ENCODE results near the gene DSTYK. TPM values are rescaled to one million over a fixed set of nuclear protein-coding genes. Genes with fewer than 3 reads are reported as not detected.

Gene DSTYK
- total RNA-seq (10 to 100 TPM in 6 of 7 donors, 1 to 10 TPM in 1; 8.8 to 20.0 (median 18.0) TPM), polyA plus RNA-seq (10 to 100 TPM; 10.7 to 18.8 TPM)
- long read RNA-seq, donor 1, full-length matches to known transcripts, result 10 of 69 reads
- long read RNA-seq, donor 1, partial matches to known transcripts, result 20 of 69 reads
- long read RNA-seq, donor 1, other reads (novel, unspliced or antisense), result 39 of 69 reads
- long read RNA-seq, donor 2, full-length matches to known transcripts, result 2 of 2 reads
- long read RNA-seq, donor 2, partial matches to known transcripts, result 0 of 2 reads
- long read RNA-seq, donor 2, other reads (novel, unspliced or antisense), result 0 of 2 reads
- long read RNA-seq, donor 3, full-length matches to known transcripts, result 18 of 35 reads
- long read RNA-seq, donor 3, partial matches to known transcripts, result 3 of 35 reads
- long read RNA-seq, donor 3, other reads (novel, unspliced or antisense), result 14 of 35 reads

- WGBS, 3 donors, result 0% methylated on average over 63 to 67 of the region's 67 CpGs
- intact Hi-C loops (cut with DNase I), result no loop called here
Observed at GRCh38 chr1:205211169-205211838, at the start of gene DSTYK. Gene DSTYK, minus strand, starts transcription at chr1:205211702. Its CDS starts 167 bp downstream, at chr1:205211535.

GRCh38 chr1:205259998-205260397 is 48.5 kb upstream of the DSTYK start:
- WGBS, 3 donors, result 89 to 91% (median 90%) methylated on average over 1 of the region's 1 CpG

More at GRCh38 chr1:205211169-205211838, at the start of gene DSTYK:
- H3K27ac ChIP-seq, result peak within 1 kb of the TSS; percentile 79 to 90
- H3K36me3 ChIP-seq, result no peaks in the 10 kb centered on the region
- H3K4me1 ChIP-seq (ENCODE audit: insufficient read depth), result peaks cover 3% of the 10 kb centered on the region
- no peaks in the 10 kb centered on the region for H3K9me3 ChIP-seq
- no peak for TF ChIP-seq EP300 (IDR thresholded peaks at IDR 0.05)
- peak; percentile 80 for TF ChIP-seq POLR2A (IDR thresholded peaks at IDR 0.05)
- TF ChIP-seq CTCF (IDR thresholded peaks at IDR 0.05), result peak in 1 of 3 donors; percentile 46
- H3K27me3 ChIP-seq, result no peaks in the 10 kb centered on the region
- H3K4me3 ChIP-seq, result peak within 1 kb of the TSS; percentile 100
- peak; percentile 90 to 95 (median 93) for DNase-seq

GRCh38 chr1:205259324-205259832 is 47.9 kb upstream of the DSTYK start:
- intact Hi-C loops (cut with DNase I), result loop anchor here in 3 of 4 donors (5.0 to 10.0 kb wide), 4 partner anchors 115 to 282 kb away; partner anchors contain the start of gene RBBP5 (in 1 of the 3)
- no peak for TF ChIP-seq POLR2A (IDR thresholded peaks at IDR 0.05)
- TF ChIP-seq EP300 (IDR thresholded peaks at IDR 0.05), result no peak
- TF ChIP-seq CTCF (IDR thresholded peaks at IDR 0.05), result no peak

More at GRCh38 chr1:205259998-205260397, 48.5 kb upstream of the DSTYK start:
- Histone ChIP-seq H3K36me3 (no peaks in the 10 kb centered on the region), H3K4me1 (ENCODE audit: insufficient read depth) (peaks cover 7% of the 10 kb centered on the region), H3K27me3 (no peaks in the 10 kb centered on the region), H3K9me3 (no peaks in the 10 kb centered on the region), H3K27ac (no peak overlapping the region), H3K4me3 (no peak overlapping the region)
- intact Hi-C loops (cut with DNase I), result loop anchor here (5.0 to 10.0 kb wide), 5 partner anchors 33 to 283 kb away; partner anchors contain the start of genes RBBP5 (in 1 of the 4) and TMCC2 (in 1 of the 4)
- TF ChIP-seq POLR2A (IDR thresholded peaks at IDR 0.05) (no peak), EP300 (IDR thresholded peaks at IDR 0.05) (no peak), CTCF (IDR thresholded peaks at IDR 0.05) (no peak)
- no peak for DNase-seq

GRCh38 chr1:205258719-205259118 is 47.2 kb upstream of the DSTYK start:
- Histone ChIP-seq H3K4me3 (no peak overlapping the region), H3K9me3 (no peaks in the 10 kb centered on the region), H3K4me1 (ENCODE audit: insufficient read depth) (peaks cover 7% of the 10 kb centered on the region), H3K27ac (no peak overlapping the region), H3K27me3 (no peaks in the 10 kb centered on the region), H3K36me3 (no peaks in the 10 kb centered on the region)
- 89 to 94% (median 91%) methylated on average over 8 of the region's 8 CpGs for WGBS, 3 donors
- no peak for DNase-seq
- intact Hi-C loops (cut with DNase I), result loop anchor here in 3 of 4 donors (5.0 to 10.0 kb wide), 4 partner anchors 114 to 281 kb away; partner anchors contain the start of gene RBBP5 (in 1 of the 3)
- TF ChIP-seq POLR2A (IDR thresholded peaks at IDR 0.05) (no peak), CTCF (IDR thresholded peaks at IDR 0.05) (no peak), EP300 (IDR thresholded peaks at IDR 0.05) (no peak)

More at GRCh38 chr1:205259324-205259832, 47.9 kb upstream of the DSTYK start:
- DNase-seq, result no peak
- WGBS, 3 donors, result 52 to 58% (median 57%) methylated on average over 10 of the region's 10 CpGs
- Histone ChIP-seq H3K27ac (no peak overlapping the region), H3K4me3 (no peak overlapping the region), H3K27me3 (no peaks in the 10 kb centered on the region), H3K9me3 (no peaks in the 10 kb centered on the region), H3K4me1 (ENCODE audit: insufficient read depth) (peaks cover 7% of the 10 kb centered on the region), H3K36me3 (no peaks in the 10 kb centered on the region)
